ENCODE measurements around the gene SLC1A2.
A peak's percentile ranks its signal among the peaks of the same experiment; 100 is the strongest.
"Not testable (repeated sequence)": the region's sequence is repeated elsewhere in the genome, so short reads cannot be mapped to it uniquely, and the experiment has no call there.

The SLC1A2 gene

GRCh38 chr11:35238882-35239281 is 180.5 kb downstream of the SLC1A2 start:
- no peak for DNase-seq

GRCh38 chr11:35237860-35238715 is 181.3 kb downstream of the SLC1A2 start:
- peak; percentile 39 for DNase-seq

GRCh38 chr11:35237351-35237750 is 182.0 kb downstream of the SLC1A2 start:
- DNase-seq: no peak

- no peak for DNase-seq
Observed at GRCh38 chr11:35236667-35237003, 182.7 kb downstream of the SLC1A2 start.

- no peak for DNase-seq
Observed at GRCh38 chr11:35235936-35236666, 183.3 kb downstream of the SLC1A2 start.

- DNase-seq: no peak
Observed at GRCh38 chr11:35235498-35235897, 183.9 kb downstream of the SLC1A2 start.

GRCh38 chr11:35235157-35235468 is 184.2 kb downstream of the SLC1A2 start:
- no peak for DNase-seq

GRCh38 chr11:35234460-35235156 is 184.8 kb downstream of the SLC1A2 start:
- DNase-seq: no peak

- DNase-seq: no peak
Observed at GRCh38 chr11:35233518-35233917, 185.8 kb downstream of the SLC1A2 start.

GRCh38 chr11:35232891-35233330 is 186.4 kb downstream of the SLC1A2 start:
- no peak for DNase-seq

- DNase-seq: no peak
Observed at GRCh38 chr11:35231076-35231860, 188.1 kb downstream of the SLC1A2 start.

GRCh38 chr11:35230388-35230787 is 189.0 kb downstream of the SLC1A2 start:
- DNase-seq: no peak

GRCh38 chr11:35228328-35228725 is 191.0 kb downstream of the SLC1A2 start:
- DNase-seq: no peak

GRCh38 chr11:35227576-35228327 is 191.6 kb downstream of the SLC1A2 start:
- DNase-seq: no peak

GRCh38 chr11:35226756-35227155 is 192.6 kb downstream of the SLC1A2 start:
- DNase-seq: not testable (repeated sequence)

GRCh38 chr11:35225946-35226520 is 193.3 kb downstream of the SLC1A2 start:
- DNase-seq: no peak

GRCh38 chr11:35223991-35224390 is 195.4 kb downstream of the SLC1A2 start:
- no peak for DNase-seq

GRCh38 chr11:35223371-35223796 is 196.0 kb downstream of the SLC1A2 start:
- DNase-seq: no peak

GRCh38 chr11:35218956-35219355 is 200.4 kb downstream of the SLC1A2 start:
- DNase-seq: no peak

- no peak for DNase-seq
Observed at GRCh38 chr11:35216962-35217678, 202.2 kb downstream of the SLC1A2 start.

- DNase-seq: no peak
Observed at GRCh38 chr11:35215945-35216344, 203.4 kb downstream of the SLC1A2 start.

All from NCI-H446 treated with DMSO at 0.1 percent for 48 hours (cell line).